ENCODE data around the gene KCNQ1. TPM values are rescaled to one million over a fixed set of nuclear protein-coding genes. Genes with fewer than 3 reads are reported as not detected.

Gene KCNQ1
- total RNA-seq, 2 donors from 2014 or later = 4.4 to 25.3 TPM

GRCh38 chr11:2644844-2645778 lies 200.3 kb downstream of the KCNQ1 start:
- ATAC-seq (ENCODE audit: insufficient number of reproducible peaks, low FRiP score, low read depth) = no peak
- TF ChIP-seq CTCF (IDR thresholded peaks at IDR 0.05) = no peak

GRCh38 chr11:2645779-2646118 lies 200.9 kb downstream of the KCNQ1 start:
- Histone ChIP-seq H3K4me3 (no peak overlapping the region), H3K9me3 (peaks cover 76% of the 10 kb centered on the region), H3K27ac (no peak overlapping the region), H3K27me3 (replicated peaks; ENCODE audit: insufficient read depth) (no peaks in the 10 kb centered on the region), H3K36me3 (no peaks in the 10 kb centered on the region), H3K4me1 (ENCODE audit: control insufficient read depth in 1 of 2, low read depth in 2 of 2) (no peaks in the 10 kb centered on the region)
- DNase-seq (ENCODE audit: low spot score) = no peak
- no peak for ATAC-seq (ENCODE audit: insufficient number of reproducible peaks, low FRiP score, low read depth)
- no peak for TF ChIP-seq CTCF (IDR thresholded peaks at IDR 0.05)

More at GRCh38 chr11:2644844-2645778, 200.3 kb downstream of the KCNQ1 start:
- H3K36me3 ChIP-seq = no peaks in the 10 kb centered on the region
- no peak overlapping the region for H3K27ac ChIP-seq
- H3K9me3 ChIP-seq = peaks cover 77% of the 10 kb centered on the region
- no peaks in the 10 kb centered on the region for H3K27me3 ChIP-seq (replicated peaks; ENCODE audit: insufficient read depth)
- no peak for DNase-seq (ENCODE audit: low spot score)
- no peaks in the 10 kb centered on the region for H3K4me1 ChIP-seq (ENCODE audit: control insufficient read depth in 1 of 2, low read depth in 2 of 2)
- H3K4me3 ChIP-seq = no peak overlapping the region

DNA sequence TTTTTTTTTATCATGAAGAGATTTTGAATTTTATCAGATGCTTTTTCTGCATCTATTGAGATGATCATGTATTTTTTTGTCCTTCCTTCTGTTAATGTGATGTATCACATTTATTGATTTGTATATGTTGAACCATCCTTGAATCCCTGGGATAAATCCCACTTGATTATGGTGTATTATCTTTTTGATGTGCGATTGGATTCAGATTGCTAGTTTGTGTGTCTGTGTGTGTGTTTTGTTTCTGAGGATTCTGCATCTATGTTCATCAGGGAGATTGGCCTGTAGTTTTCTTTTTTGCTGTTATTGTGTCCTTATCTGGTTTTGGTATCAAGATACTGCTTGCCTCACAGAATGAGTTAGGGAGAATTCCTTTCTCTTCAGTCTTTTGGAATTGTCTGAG lies 202.4 kb downstream of the KCNQ1 start:
- no peaks in the 10 kb centered on the region for H3K36me3 ChIP-seq
- no peaks in the 10 kb centered on the region for H3K27me3 ChIP-seq (replicated peaks; ENCODE audit: insufficient read depth)
- no peak for DNase-seq (ENCODE audit: low spot score)
- no peak overlapping the region for H3K27ac ChIP-seq
- TF ChIP-seq CTCF (IDR thresholded peaks at IDR 0.05) = no peak
- H3K4me1 ChIP-seq (ENCODE audit: control insufficient read depth in 1 of 2, low read depth in 2 of 2) = no peaks in the 10 kb centered on the region
- no peak for ATAC-seq (ENCODE audit: insufficient number of reproducible peaks, low FRiP score, low read depth)
- H3K4me3 ChIP-seq = no peak overlapping the region
- peaks cover 82% of the 10 kb centered on the region for H3K9me3 ChIP-seq

- ATAC-seq (ENCODE audit: insufficient number of reproducible peaks, low FRiP score, low read depth) = no peak
- TF ChIP-seq CTCF (IDR thresholded peaks at IDR 0.05) = no peak
- Histone ChIP-seq H3K9me3 (peaks cover 78% of the 10 kb centered on the region), H3K27me3 (replicated peaks; ENCODE audit: insufficient read depth) (no peaks in the 10 kb centered on the region), H3K4me1 (ENCODE audit: control insufficient read depth in 1 of 2, low read depth in 2 of 2) (no peaks in the 10 kb centered on the region), H3K36me3 (no peaks in the 10 kb centered on the region), H3K4me3 (no peak overlapping the region), H3K27ac (no peak overlapping the region)
- DNase-seq (ENCODE audit: low spot score) = no peak
These were observed 203.1 kb downstream of the KCNQ1 start for GRCh38 chr11:2647953-2648352.

- no peaks in the 10 kb centered on the region for H3K36me3 ChIP-seq
- DNase-seq (ENCODE audit: low spot score) = no peak
- H3K27me3 ChIP-seq (replicated peaks; ENCODE audit: insufficient read depth) = no peaks in the 10 kb centered on the region
- no peak for ATAC-seq (ENCODE audit: insufficient number of reproducible peaks, low FRiP score, low read depth)
- no peak for TF ChIP-seq CTCF (IDR thresholded peaks at IDR 0.05)
- peaks cover 65% of the 10 kb centered on the region for H3K9me3 ChIP-seq
- no peaks in the 10 kb centered on the region for H3K4me1 ChIP-seq (ENCODE audit: control insufficient read depth in 1 of 2, low read depth in 2 of 2)
- H3K27ac ChIP-seq = no peak overlapping the region
- H3K4me3 ChIP-seq = no peak overlapping the region
These were observed 204.6 kb downstream of the KCNQ1 start for GRCh38 chr11:2649400-2649799.
